Measurements from ENCODE around the gene THAP10.

GRCh38 chr15:70892912-70893560, 803 bp upstream of the THAP10 start:
- peak in 3 of 11 experiments; percentile 12 to 25 (median 20) for TF ChIP-seq CTCF (IDR thresholded peaks at IDR 0.05 in 8 of 11, conservative IDR thresholded peaks at IDR 0.05 in 3 of 11)
- TF ChIP-seq POLR2A (IDR thresholded peaks at IDR 0.05), result no peak
- TF ChIP-seq POLR2AphosphoS5 (IDR thresholded peaks at IDR 0.05), result no peak
